ENCODE measurements around the gene PHF1.

DNA sequence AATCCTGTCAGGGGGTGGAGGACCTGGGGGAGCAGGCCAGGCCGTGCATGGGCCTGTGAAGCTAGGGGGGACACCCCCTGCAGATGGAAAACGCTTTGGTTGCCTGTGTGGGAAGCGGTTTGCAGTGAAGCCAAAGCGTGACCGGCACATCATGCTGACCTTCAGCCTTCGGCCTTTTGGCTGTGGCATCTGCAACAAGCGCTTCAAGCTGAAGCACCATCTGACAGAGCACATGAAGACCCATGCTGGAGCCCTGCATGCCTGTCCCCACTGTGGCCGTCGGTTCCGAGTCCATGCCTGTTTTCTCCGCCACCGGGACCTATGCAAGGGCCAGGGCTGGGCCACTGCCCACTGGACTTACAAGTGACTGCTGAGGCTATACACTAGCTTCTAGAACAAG is 45.3 kb downstream of the PHF1 start:
- TF ChIP-seq, protein P1, sequence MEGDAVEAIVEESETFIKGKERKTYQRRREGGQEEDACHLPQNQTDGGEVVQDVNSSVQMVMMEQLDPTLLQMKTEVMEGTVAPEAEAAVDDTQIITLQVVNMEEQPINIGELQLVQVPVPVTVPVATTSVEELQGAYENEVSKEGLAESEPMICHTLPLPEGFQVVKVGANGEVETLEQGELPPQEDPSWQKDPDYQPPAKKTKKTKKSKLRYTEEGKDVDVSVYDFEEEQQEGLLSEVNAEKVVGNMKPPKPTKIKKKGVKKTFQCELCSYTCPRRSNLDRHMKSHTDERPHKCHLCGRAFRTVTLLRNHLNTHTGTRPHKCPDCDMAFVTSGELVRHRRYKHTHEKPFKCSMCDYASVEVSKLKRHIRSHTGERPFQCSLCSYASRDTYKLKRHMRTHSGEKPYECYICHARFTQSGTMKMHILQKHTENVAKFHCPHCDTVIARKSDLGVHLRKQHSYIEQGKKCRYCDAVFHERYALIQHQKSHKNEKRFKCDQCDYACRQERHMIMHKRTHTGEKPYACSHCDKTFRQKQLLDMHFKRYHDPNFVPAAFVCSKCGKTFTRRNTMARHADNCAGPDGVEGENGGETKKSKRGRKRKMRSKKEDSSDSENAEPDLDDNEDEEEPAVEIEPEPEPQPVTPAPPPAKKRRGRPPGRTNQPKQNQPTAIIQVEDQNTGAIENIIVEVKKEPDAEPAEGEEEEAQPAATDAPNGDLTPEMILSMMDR (IDR thresholded peaks at IDR 0.05; ENCODE audit: low read depth, low read length): no peak
- TF ChIP-seq, protein P2, sequence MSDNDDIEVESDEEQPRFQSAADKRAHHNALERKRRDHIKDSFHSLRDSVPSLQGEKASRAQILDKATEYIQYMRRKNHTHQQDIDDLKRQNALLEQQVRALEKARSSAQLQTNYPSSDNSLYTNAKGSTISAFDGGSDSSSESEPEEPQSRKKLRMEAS (IDR thresholded peaks at IDR 0.05; ENCODE audit: low read depth, low read length): no peak
- TF ChIP-seq POLR2A (IDR thresholded peaks at IDR 0.05; ENCODE audit: extremely low read depth, insufficient read length): no peak

Measured in NB4 (cell line).